ENCODE measurements around the gene FAM3A.

FAM3A gene

GRCh38 chrX:154534526-154535322, 18.7 kb upstream of the FAM3A start:
- peak; percentile 83 for DNase-seq (ENCODE audit: low read depth)

GRCh38 chrX:154532690-154533089, 16.7 kb upstream of the FAM3A start:
- DNase-seq (ENCODE audit: low read depth), result no peak

- no peak for DNase-seq (ENCODE audit: low read depth)
Observed at GRCh38 chrX:154531626-154532025, 15.6 kb upstream of the FAM3A start.

- no peak for DNase-seq (ENCODE audit: low read depth)
Observed at GRCh38 chrX:154530286-154530685, 14.3 kb upstream of the FAM3A start.

- DNase-seq (ENCODE audit: low read depth), result no peak
Observed at GRCh38 chrX:154529206-154529612, 13.2 kb upstream of the FAM3A start.

- no peak for DNase-seq (ENCODE audit: low read depth)
Observed at GRCh38 chrX:154526901-154527675, 11.1 kb upstream of the FAM3A start.

- no peak for DNase-seq (ENCODE audit: low read depth)
Observed at GRCh38 chrX:154525606-154526490, 9.8 kb upstream of the FAM3A start.

- DNase-seq (ENCODE audit: low read depth), result no peak
Observed at GRCh38 chrX:154519389-154519788, 3.4 kb upstream of the FAM3A start.

- DNase-seq (ENCODE audit: low read depth), result no peak
Observed at GRCh38 chrX:154517101-154517781, 1.2 kb upstream of the FAM3A start.

- no peak for DNase-seq (ENCODE audit: low read depth)
Observed at GRCh38 chrX:154516656-154517100, 646 bp upstream of the FAM3A start.

- no peak for DNase-seq (ENCODE audit: low read depth)
Observed at GRCh38 chrX:154515090-154515965, 704 bp downstream of the FAM3A start.

- DNase-seq (ENCODE audit: low read depth), result no peak
Observed at GRCh38 chrX:154513716-154514115, 2.3 kb downstream of the FAM3A start.

GRCh38 chrX:154512879-154513553, 3.0 kb downstream of the FAM3A start:
- DNase-seq (ENCODE audit: low read depth), result no peak

GRCh38 chrX:154511761-154512160, 4.3 kb downstream of the FAM3A start:
- no peak for DNase-seq (ENCODE audit: low read depth)

GRCh38 chrX:154509455-154509854, 6.6 kb downstream of the FAM3A start:
- DNase-seq (ENCODE audit: low read depth), result no peak

GRCh38 chrX:154508384-154508745, 7.7 kb downstream of the FAM3A start:
- no peak for DNase-seq (ENCODE audit: low read depth)

GRCh38 chrX:154507673-154508383, 8.2 kb downstream of the FAM3A start:
- no peak for DNase-seq (ENCODE audit: low read depth)

GRCh38 chrX:154506483-154507332, 9.3 kb downstream of the FAM3A start:
- DNase-seq (ENCODE audit: low read depth), result no peak

- no peak for DNase-seq (ENCODE audit: low read depth)
Observed at GRCh38 chrX:154505734-154506133, 10.3 kb downstream of the FAM3A start.

Measured in activated gamma-delta T cell treated with anti-CD3 and anti-CD28 coated beads, Interleukin-2, amount 50 U/mL, for 16 hours (primary cell).